Measurements from ENCODE around the gene PTOV1.
A peak's percentile ranks its signal among the peaks of the same experiment; 100 is the strongest.

The PTOV1 gene

GRCh38 chr19:49876422-49877019 is 25.6 kb downstream of the PTOV1 start:
- TF ChIP-seq CTCF (conservative IDR thresholded peaks at IDR 0.05; ENCODE audit: low read depth, low read length) = no peak
- H3K4me3 ChIP-seq (ENCODE audit: low read depth, low read length) = peak overlapping the region; percentile 100
- DNase-seq (ENCODE audit: low read depth) = peak; percentile 100

GRCh38 chr19:49877020-49877878 is 26.3 kb downstream of the PTOV1 start, which contains the start of the genes AKT1S1 and TBC1D17:
TSS of gene AKT1S1 (minus strand) at chr19:49877355. CDS start at chr19:49873295, 4,060 bp downstream.
TSS of gene TBC1D17 (plus strand) at chr19:49877702. CDS start at chr19:49877724, 22 bp downstream.
- TF ChIP-seq CTCF (conservative IDR thresholded peaks at IDR 0.05; ENCODE audit: low read depth, low read length) = no peak
- H3K4me3 ChIP-seq (ENCODE audit: low read depth, low read length) = peak within 1 kb of the TSS; percentile 100
- peak; percentile 100 for DNase-seq (ENCODE audit: low read depth)

- H3K4me3 ChIP-seq (ENCODE audit: low read depth, low read length) = peak overlapping the region; percentile 100
- no peak for TF ChIP-seq CTCF (conservative IDR thresholded peaks at IDR 0.05; ENCODE audit: low read depth, low read length)
- peak; percentile 99 for DNase-seq (ENCODE audit: low read depth)
Observed at GRCh38 chr19:49877879-49878743, 27.2 kb downstream of the PTOV1 start.

- TF ChIP-seq CTCF (conservative IDR thresholded peaks at IDR 0.05; ENCODE audit: low read depth, low read length) = no peak
- DNase-seq (ENCODE audit: low read depth) = no peak
- no peak overlapping the region for H3K4me3 ChIP-seq (ENCODE audit: low read depth, low read length)
Observed at GRCh38 chr19:49878744-49879070, 27.7 kb downstream of the PTOV1 start.

- H3K4me3 ChIP-seq (ENCODE audit: low read depth, low read length) = no peak overlapping the region
- TF ChIP-seq CTCF (conservative IDR thresholded peaks at IDR 0.05; ENCODE audit: low read depth, low read length) = no peak
- DNase-seq (ENCODE audit: low read depth) = no peak
Observed at GRCh38 chr19:49879243-49879963, 28.4 kb downstream of the PTOV1 start.

GRCh38 chr19:49880162-49880869 is 29.4 kb downstream of the PTOV1 start:
- H3K4me3 ChIP-seq (ENCODE audit: low read depth, low read length) = no peak overlapping the region
- no peak for TF ChIP-seq CTCF (conservative IDR thresholded peaks at IDR 0.05; ENCODE audit: low read depth, low read length)
- DNase-seq (ENCODE audit: low read depth) = no peak
